GM19463 (cell line): ENCODE results near the gene EPSTI1.
A peak's percentile ranks its signal among the peaks of the same experiment; 100 is the strongest.

Experiments
- ATAC-seq: cut with Tn5 transposase; IDR thresholded peaks from one replicate; pipeline ENCODE4 v1.9.1; 2021; ENCODE audit warnings: mild to moderate bottlenecking, moderate library complexity; ENCODE audit not compliant: unreplicated experiment

EPSTI1 gene, protein sequence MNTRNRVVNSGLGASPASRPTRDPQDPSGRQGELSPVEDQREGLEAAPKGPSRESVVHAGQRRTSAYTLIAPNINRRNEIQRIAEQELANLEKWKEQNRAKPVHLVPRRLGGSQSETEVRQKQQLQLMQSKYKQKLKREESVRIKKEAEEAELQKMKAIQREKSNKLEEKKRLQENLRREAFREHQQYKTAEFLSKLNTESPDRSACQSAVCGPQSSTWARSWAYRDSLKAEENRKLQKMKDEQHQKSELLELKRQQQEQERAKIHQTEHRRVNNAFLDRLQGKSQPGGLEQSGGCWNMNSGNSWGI

DNA sequence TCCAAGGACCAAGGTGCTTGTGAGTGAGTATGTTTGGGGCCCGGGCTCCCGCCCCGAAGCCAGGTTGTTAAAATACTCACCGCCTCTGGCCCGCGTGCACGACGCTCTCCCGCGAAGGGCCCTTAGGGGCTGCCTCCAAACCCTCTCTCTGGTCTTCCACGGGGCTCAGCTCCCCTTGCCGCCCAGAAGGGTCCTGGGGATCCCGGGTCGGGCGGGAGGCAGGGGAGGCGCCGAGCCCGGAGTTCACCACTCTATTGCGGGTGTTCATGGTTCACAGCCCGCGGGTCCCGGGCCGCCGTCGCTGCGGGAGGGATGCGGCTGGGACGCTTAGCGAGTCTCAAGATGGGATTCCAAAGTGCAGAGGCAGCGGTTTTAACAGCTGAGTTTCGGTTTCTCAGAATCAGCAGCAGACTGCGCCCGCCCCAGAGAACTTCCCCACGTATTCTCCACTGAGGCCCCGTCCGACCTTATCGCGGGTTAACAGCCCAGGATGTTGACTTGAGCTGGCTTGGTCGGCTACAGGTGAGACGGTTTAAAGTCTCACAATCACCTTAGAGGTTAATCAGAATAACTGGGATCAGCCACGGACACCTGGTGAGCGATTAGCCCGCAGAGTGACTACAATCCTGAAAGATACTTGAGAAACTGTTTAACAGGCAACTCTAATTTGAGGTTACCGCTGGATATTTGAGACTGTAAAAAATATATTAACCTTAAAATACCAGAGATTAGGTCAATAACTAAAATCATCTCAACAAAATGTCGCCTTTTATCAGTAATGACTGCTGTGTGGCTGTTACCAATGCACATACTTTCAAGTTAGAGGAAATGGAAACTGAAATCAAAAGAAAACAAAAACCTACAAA, at the start of gene EPSTI1:
EPSTI1 (minus strand) TSS at position 344 of the 866 bp plus-strand sequence; CDS start at position 268, 76 bp downstream.
- peak; percentile 76 for ATAC-seq

DNA sequence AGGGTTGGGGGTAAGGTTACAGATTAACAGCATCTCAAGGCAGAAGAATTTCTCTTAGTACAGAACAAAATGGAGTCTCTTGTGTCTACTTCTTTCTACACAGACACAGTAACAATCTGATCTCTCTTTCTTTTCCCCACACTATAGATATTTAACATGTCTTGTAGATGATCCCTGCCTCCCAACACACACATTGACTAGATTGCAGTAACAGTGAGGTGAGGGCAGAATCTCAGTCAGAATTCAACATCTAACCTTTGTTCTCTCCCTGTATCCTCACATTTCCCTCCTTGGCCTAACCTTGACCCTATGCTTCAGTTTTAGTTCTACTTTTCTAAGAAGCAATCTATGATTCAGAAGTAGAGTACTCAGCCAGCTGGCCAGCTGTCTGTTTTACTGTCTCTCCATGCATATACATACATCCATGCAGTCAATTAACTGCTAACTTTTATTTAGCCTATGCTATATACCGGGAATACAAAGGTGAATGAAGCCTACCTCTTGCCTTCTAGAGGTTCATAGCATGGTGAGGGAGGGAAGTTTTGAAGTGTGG, 49.4 kb upstream of the EPSTI1 start:
- ATAC-seq, result peak; percentile 74

DNA sequence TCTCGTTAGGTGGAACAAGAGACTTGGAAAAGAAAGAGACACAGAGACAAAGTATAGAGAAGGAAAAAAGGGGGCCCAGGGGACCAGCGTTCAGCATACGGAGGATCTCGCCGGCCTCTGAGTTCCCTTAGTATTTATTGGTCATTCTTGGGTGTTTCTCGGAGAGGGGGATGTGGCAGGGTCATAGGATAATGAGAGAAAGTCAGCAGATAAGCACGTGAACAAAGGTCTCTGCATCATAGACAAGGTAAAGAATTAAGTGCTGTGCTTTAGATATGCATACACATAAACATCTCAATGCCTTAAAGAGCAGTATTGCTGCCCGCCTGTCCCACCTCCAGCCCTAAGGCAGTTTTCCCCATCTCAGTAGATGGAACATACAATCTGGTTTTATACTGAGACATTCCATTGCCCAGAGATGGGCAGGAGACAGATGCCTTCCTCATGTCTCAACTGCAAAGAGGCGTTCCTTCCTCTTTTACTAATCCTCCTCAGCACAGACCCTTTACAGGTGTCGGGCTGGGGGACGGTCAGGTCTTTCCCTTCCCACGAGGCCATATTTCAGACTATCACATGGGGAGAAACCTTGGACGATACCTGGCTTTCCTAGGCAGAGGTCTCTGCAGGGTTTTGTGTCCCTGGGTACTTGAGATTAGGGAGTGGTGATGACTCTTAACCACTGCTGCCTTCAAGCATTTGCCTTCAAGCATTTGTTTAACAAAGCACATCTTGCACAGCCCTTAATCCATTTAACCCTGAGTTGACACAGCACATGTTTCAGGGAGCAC, 48.7 kb upstream of the EPSTI1 start:
- ATAC-seq, result peak; percentile 40

DNA sequence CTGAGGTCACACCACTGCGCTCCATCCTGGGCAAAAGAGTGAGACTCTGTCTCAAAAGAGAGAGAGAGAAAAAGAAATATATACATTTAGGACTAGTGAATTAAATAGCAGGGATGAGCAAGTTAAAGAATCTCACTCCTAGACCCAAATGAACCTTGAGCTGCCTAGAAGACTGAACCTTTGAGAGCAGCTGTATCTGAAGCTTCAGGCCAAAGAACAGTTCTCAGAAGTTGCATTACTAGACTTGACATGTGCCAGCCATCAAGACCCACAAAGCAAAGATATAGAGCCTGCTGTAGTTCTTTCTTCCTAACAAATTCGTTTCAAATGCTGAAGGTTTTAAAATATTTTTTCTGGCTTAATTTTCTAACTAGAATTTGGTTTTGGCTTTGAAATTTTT, 47.9 kb upstream of the EPSTI1 start:
- ATAC-seq, result no peak

DNA sequence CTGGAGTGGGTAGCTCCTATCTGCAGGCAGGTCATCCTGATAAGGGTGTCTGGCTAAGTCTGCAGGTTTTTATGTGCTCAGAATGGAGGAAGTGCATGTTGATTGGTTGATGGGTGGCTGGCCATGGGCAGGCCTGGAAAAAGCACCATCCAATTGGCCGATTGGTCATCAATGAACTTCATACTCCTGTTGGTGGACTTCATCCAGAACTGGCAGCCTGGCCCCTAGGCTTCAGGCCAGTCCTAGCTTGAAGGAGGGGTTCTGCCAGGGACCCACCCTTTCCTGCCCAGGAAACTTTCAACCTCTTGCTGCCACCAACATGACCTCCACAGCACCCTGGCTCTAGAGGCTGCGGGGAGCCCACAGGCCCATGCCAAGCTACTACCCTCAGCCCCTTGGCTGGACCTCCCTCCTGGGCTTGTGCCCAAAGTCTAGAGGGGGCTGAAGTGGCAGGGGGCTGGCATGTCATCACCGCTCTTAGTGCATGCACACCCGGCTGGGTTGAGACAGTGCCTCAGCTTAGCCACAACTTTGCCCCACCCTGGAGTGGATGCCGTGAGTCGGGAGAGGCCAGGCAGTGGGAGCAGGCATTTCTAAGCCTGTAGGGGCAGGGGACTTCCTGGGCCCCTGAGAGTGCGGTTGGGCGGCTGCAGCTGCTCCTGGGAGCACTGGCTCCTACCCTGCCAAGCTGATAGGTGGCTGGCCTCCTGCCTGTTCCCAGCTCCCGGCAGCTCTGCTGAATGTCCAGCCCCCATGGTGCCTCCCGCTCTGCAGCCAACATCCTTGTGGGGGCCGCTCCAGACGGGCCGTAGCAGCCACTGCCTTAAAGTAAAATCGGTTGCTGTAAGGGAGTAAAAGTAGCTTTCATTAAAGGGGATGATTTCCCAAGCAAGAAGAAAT, 44.6 kb upstream of the EPSTI1 start:
- no peak for ATAC-seq

DNA sequence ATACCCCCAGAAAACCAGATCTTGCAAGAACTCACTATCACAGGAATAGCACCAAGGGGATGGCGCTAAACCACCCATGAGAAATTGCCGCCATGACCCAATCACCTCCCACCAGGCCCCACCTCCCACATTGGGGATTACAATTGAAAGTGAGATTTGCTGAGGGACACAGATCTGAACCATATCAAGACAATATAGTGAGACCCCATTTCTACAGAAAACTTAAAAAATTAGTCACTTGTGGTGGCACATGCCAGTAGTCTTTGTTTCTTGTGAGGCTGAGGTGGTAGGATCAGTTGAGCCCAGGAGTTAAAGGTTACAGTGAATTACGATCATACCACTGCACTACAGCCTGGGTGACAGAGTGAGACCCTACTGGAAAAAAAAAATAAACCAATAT, 41.0 kb upstream of the EPSTI1 start:
- no peak for ATAC-seq

DNA sequence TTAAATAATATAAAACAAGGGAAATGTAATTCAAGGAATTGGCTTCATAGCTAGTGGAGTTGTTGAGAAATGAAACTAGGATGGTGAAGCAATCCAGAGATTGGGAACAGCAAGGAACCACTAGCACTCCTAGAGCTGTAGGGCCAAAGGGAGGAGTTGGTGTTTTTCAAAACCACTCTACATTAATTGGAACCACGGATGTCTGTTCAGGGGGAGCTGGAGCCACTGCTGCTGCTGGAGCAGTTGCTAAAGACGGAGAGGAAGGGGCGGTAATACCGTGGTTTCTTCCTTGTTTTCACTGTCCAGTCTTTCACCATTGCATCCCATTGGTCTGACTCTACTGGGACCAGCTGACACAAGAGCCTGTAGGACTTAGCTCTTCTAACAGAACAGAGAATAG, 39.8 kb upstream of the EPSTI1 start:
- ATAC-seq, result no peak

DNA sequence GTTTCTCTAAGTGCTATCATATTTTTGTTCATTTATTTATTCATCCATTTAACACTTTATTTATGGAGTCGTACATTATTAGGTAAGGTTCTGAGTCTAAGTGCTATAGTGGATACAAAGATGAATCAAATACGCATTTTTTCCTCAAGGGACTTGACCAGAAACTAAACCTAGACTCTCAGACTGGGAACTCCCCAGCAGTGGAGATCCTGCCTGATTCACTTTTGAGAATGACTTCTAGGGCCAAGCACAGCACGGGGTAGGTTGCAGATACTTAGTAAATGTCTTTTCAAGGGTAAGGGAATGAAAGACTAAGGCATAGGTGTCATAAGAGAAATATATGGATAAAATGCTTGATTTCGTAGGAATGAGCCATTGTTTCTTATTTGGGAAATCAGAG, 38.5 kb upstream of the EPSTI1 start:
- peak; percentile 88 for ATAC-seq

DNA sequence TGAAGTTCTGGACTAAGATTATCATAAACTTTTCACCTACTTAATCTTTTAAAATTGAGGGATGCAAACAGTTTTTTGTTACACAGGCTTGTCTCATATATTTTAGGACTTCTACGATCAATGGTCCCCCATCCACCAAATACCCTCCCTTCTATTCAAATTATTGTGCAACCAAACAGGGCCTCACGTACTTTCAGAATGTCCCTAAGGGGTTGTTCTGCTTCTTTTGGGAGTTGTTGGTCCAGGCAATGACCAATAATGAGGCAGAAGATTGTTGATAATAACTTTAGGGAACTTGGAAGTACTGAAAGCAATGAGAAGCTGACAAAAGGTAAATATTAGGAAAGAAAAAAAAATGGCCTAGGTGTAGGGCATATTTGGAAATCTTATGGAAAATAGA, 34.2 kb upstream of the EPSTI1 start:
- ATAC-seq, result no peak

DNA sequence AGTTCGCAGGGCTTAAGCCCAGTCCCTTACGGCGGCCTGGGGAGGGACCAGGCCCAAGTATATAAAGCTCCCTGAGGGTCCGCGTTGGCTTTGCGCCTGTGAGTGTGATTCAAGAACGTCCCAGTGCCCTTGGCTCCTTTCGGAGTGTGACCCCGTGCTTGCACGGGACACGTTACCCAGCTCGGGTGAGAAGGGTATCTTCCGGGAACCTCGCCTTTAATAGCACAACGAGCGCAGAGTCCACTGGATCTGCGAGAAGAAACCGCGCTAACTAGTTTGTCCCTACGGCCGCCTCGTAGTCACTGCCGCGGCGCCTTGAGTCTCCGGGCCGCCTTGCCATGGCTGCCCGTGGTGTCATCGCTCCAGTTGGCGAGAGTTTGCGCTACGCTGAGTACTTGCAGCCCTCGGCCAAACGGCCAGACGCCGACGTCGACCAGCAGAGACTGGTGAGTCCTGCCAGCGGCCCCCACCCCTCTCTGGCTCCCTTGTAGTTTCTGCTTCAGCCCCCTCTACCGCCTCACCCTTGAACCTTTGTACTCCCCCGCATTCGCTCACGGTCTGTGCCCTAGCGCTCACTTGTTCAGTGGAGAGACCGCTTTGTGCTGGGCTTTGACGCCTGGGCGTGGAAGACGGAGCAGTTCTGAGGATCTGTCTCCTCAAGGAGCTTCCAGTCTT, 31.4 kb upstream of the EPSTI1 start, which contains the start of gene DNAJC15:
DNAJC15 (plus strand) TSS at position 298 of the 675 bp plus-strand sequence; CDS start at position 339, 41 bp downstream.
- ATAC-seq, result peak; percentile 79

DNA sequence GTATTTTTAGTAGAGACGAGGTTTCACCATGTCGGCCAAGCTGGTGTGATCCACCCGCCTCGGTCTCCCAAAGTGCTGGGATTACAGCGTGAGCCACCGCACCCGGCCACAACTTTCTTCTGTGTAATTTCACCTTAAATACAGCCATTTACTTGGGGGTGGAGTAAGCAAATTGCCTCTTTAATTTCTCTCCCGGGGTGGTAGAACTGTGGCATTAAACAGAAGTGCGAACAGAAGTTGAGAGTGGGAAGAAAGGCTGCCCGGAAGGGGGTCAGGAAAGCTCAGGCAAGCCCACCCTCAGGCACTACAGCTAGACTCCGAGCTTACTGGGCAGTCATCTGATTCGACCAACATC, 30.9 kb upstream of the EPSTI1 start:
- ATAC-seq, result no peak

DNA sequence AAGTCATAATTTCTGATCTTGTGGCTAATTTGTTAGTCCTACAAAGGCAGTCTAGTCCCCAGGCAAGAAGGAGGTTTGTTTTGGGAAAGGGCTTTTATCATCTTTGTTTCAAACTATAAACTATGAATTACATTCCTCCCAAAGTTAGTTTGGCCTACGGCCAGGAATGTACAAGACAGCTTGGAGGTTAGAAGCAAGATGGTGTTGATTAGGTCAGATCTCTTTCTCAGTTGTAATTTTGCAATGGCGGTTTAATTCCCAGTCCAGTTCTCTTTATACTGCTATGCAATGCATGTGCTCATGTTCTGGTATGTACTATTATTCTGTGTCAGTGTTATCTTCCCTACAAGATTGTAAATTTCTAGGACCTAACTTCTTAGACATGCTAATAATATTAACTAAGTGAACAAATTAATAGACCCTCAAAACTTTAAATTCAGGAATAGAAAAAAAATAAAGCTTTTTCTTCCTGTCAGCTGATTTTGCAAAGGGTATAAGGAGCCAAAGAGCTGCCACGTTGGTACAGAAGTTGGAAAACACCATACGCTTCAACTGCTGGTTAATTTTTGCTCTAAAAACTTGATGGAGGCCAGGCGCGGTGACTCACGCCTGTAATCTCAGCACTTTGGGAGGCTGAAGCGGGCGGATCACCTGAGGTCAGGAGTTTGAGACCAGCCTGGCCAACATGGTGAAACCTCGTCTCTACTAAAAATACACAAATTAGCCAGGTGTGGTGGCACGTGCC, 30.1 kb upstream of the EPSTI1 start:
- no peak for ATAC-seq

DNA sequence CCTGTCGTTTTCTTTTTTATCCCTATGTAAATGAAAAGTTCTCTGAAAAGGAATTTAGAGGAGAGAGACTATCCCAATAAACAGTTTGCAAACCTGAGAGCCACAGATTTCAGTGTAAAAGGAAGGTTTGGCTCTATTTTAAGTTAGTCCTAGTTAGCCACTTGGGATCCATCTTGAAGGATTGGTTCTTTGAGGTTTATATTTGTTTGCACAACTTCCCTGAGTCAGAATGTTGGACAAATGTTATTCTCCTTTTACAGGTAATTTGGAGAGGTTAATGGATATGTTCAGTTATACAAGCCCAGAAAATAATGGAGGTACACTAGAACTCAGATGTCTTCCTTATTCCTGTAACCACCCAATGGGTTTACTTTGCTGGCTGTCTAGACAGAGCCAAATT, 28.8 kb upstream of the EPSTI1 start:
- no peak for ATAC-seq

DNA sequence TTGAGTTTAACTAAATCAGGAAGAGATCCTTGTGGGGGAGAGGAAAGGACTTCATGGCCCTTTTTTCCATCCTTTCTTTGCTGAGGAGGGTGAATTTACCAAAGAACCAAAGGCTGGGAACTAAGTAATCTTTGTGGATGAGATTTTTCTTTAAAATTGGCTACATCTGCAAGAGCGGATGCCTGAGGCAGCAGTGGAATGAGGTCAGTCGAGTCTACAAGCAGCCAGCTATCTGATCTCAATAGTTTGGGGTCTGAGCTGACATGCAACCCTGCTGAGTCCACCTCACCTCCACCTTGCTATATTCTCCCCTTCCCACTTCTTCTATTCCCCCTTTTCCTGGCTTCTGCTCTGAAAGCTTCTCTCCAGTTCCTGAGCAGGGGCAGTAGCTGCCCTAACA, 27.8 kb upstream of the EPSTI1 start:
- ATAC-seq, result no peak

DNA sequence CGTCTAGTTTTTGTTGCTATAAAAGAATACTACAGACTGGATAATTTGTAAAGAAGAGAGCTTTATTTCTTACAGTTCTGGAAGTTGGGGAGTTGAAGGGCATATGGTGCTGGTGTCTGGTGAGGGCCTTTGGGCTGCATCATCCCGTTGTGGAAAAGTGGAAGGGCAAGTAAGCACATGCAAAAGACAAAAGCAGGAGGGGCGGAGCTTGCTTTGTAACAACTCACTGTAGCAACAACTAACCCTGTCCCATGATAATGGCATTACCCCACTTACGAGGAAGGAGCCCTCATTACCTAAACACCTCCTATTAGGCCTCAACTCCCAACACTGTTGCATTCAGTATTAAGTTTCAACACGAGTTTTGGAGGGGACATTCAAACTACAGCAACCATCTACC, 24.2 kb upstream of the EPSTI1 start:
- ATAC-seq, result no peak

DNA sequence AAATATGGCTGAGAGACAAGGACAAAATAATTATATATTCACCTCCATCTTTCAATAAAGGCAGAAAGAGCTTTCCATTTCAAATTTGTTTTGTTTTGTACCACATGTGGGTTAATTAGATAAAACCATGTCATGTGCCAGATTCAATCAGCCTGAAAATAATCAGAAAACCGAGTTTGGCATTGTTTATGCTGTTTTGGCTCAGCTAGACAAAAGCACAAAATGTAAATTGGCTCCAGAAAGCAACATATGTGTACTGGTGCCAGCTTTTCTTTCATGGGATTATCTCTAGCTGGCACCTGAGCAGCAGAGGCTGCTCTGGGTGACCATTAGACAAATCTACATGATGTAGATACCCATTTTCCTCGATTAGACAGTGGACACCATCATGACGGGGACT, 22.1 kb upstream of the EPSTI1 start:
- no peak for ATAC-seq

DNA sequence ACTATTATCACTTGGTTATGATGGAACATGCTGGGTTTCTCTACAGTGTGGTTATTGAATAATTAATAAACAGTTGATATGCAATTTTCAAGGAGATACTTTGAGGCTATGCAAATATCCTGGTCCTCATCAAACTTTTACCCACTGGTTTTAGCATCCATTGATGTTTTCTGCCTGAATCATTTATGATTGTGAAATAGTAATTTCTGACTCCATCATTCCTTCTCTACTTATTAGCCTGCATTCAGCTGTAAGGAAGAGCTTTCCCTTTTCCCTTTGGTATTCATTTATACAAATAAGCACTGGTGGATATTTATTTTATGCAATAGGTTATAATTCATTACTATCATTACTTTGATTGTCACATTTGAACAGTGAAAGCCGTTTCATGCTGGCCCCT, 17.5 kb upstream of the EPSTI1 start:
- no peak for ATAC-seq

DNA sequence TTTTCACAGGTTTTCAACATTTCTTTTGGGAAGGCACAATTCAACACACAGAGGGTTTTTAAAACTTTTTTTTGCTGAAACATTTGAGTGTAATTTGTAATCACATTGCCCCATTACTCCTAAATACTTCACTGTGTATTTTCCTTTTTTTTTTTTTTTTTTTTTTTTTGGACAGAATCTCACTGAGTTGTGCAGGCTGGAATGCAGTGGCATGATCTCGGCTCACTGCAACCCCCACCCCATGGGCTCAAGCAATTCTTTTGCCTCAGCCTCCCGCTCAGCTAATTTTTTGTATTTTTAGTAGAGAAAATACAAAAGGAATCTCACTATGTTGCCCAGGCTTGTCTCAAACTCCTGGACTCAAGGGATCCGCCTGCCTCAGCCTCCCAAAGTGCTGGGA, 16.6 kb upstream of the EPSTI1 start:
- no peak for ATAC-seq
